ENCODE measurements around the gene F7.
"Not testable (repeated sequence)": the region's sequence is repeated elsewhere in the genome, so short reads cannot be mapped to it uniquely, and the experiment has no call there.

F7 gene

DNA sequence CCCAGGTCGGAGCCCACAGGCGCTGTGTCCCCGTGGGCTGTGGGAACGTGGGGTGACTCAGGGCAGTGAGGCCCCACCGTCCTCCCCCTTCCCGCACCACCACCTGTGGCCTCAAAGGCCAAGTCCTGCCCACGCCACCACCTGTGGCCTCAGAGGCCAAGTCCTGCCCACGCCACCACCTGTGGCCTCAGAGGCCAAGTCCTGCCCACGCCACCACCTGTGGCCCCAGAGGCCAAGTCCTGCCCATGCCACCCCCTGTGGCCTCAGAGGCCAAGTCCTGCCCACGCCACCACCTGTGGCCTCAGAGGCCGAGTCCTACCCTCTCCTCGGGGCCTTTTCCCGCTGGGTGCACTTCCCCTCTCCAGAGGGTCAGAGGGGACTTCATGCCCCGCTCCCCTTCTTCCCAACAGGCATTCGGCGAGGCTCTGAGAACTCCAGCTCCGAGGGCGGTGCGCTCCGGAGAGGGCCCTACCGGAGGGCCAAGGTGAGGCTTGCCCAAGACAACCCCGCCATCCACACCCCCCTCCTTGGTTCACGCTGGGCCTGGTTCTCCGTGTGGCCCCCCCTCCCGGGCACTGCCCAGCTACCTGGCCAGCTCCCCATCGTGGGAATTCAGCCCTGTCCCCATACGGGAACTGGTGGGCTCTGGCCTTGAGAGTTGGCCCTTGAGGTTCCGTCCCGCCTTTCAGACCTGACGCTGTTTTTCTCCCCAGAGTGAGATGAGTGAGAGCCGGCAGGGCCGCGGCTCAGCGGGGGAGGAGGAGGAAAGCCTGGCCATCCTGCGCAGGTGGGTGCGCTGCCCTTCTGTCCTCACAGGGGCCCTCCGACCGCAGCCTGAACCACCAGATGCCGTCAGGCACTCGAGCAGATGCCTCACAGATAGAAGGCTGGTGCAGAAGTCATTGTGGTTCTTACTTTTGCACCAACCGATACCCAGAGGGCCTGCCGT lies 27.4 kb upstream of the F7 start:
- Histone ChIP-seq H3K27ac (no peak overlapping the region), H3K4me3 (no peak overlapping the region)
- TF ChIP-seq, protein P1, sequence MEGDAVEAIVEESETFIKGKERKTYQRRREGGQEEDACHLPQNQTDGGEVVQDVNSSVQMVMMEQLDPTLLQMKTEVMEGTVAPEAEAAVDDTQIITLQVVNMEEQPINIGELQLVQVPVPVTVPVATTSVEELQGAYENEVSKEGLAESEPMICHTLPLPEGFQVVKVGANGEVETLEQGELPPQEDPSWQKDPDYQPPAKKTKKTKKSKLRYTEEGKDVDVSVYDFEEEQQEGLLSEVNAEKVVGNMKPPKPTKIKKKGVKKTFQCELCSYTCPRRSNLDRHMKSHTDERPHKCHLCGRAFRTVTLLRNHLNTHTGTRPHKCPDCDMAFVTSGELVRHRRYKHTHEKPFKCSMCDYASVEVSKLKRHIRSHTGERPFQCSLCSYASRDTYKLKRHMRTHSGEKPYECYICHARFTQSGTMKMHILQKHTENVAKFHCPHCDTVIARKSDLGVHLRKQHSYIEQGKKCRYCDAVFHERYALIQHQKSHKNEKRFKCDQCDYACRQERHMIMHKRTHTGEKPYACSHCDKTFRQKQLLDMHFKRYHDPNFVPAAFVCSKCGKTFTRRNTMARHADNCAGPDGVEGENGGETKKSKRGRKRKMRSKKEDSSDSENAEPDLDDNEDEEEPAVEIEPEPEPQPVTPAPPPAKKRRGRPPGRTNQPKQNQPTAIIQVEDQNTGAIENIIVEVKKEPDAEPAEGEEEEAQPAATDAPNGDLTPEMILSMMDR (IDR thresholded peaks at IDR 0.05): no peak
- no peak for DNase-seq (ENCODE audit: low spot score)

DNA sequence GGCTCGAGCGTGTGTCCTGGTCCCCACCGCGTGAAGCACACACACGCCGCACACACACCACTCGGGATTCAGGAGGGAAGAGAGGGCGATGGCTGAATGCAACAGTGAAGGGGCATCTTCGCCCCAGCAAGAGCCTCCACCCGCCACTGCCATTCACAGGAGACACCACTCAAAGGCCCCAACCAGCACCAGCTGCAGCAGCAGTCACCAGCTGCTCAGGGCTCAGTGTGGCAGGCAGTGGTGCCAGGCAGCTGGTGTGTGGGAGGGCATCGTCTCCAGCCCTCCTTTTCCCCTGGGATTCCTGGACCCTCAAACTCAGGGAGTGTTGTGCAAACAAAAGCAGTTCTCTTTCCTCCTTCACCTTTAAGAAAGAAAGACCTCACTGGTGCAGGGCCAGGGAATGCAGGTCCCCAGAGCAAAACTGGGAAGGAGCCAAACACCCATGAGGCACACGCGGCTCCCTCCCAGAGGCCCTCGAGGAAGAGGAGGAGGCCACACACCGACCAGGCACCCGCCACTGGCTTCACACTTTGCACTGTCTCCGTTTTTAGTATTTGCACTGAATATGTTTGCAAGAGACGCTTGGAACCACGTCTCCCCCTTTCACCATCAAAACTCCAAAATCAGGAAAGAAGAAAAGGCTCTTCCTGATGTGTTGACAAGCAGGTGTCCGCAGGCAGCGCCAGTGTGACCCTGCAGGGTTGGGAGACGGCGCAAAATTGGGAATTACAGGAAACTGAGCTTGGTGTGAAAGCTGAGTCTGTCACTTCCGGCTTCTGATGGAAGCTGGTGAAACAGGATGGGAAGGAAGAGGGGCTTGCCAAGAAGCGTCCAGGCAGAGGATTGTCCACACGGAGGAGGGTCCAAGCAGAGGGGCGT lies 26.4 kb upstream of the F7 start:
- Histone ChIP-seq H3K4me3 (no peak overlapping the region), H3K27ac (no peak overlapping the region)
- TF ChIP-seq, protein P1 (IDR thresholded peaks at IDR 0.05): no peak
- DNase-seq (ENCODE audit: low spot score): no peak

DNA sequence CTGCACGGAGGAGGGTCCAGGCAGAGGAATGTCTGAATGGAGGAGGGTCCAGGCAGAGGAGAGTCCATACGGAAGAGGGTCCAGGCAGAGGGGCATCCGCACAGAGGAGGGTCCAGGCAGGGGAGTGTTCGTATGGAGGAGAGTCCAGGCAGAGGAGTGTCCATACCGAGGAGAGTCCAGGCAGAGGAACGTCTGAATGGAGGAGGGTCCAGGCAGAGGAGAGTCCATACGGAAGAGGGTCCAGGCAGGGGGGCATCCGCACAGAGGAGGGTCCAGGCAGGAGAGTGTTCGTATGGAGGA lies 25.9 kb upstream of the F7 start:
- not testable (repeated sequence) for H3K27ac ChIP-seq; DNase-seq (ENCODE audit: low spot score)

DNA sequence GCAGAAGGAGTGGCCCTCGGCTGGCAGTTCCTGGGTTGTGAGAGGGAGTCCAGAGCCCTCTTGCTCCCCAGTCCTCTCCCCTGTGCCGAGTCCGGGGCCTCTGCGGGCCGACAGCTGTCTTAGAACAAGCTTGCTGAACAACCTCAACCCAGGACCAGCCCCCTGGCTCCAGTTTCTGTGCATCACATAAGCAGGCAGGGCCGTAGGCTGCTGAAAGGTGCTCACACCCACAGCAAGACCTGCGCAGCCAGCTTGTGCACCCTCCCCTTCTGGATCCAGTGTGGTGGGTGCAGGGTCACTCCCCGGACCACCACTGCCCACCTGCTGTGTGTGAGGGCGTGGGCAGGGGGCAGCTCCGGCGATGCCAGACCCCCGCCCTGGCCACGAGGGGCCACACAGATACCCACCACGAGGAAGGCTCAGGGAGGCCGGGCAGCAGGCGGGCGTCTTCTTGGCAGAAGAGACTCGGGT lies 25.2 kb upstream of the F7 start:
- TF ChIP-seq, protein P1 (IDR thresholded peaks at IDR 0.05): no peak
- Histone ChIP-seq H3K27ac (no peak overlapping the region), H3K4me3 (no peak overlapping the region)
- DNase-seq (ENCODE audit: low spot score): no peak

More for the DNA sequence above, 25.9 kb upstream of the F7 start:
- not testable (repeated sequence) for H3K4me3 ChIP-seq

DNA sequence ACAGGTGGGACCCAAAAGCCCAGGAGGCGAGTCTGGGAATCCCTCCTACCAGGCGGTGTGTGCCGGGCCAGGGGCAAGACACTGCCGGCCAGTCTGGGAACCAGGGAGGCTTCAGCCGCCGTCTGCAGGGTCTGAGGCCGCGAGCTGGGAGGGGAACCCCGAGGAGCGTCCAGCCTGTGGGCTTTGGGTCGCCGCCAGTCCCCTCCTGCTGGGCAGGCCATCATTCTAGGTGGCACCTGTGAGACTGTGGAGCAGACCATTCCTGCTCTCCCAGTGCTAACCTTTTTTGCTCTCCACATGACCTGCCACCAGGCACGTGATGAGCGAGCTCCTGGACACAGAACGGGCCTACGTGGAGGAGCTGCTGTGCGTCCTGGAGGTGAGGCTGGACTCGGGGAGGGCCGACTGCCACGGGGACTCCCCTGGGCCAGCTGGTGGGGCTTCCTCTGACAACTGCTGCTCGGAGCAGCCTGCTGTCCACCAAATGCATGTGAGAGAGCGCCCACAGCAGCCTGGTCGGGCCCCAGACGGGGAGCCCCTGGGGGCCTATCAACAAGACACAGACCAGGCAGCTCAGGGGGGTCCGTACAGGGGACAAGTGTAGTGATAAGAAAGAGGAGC lies 24.6 kb upstream of the F7 start:
- Histone ChIP-seq H3K4me3 (no peak overlapping the region), H3K27ac (no peak overlapping the region)
- TF ChIP-seq, protein P1 (IDR thresholded peaks at IDR 0.05): no peak
- DNase-seq (ENCODE audit: low spot score): no peak

DNA sequence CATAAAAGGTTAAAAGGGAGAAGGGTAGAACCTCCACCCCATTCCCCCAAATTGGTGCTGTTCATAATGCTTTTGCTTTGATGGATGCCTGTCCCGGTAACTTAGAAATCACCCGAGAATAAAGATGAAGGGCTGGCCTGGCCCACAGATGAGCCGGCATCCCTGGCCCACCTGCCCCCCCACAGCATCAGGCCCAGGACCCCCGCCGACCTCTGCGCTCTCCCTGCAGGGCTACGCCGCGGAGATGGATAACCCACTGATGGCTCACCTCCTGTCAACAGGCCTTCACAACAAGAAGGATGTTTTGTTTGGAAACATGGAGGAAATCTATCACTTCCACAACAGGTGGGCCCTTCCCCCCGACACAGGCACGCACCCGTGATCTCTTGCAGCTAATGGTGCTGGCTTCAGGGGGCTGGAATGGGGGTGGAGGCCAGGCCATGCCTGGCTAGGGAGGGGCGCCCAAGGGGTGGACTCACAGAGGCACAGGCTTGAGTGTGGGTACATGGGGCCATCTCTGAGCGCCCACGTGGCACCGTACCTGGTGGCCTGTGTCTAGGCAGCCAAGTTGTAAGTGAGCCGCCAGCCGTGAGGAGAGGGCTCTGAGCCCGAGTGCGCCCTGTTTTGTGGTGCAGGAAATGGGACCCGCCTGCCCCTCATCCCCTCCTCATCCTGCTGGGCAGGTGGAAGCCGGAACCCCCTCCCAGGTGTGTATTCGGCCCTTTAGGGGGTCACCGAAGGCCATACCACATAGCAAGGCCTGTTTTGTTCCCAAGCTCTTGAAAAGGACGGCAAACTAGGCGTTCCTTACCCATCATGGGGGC lies 23.2 kb upstream of the F7 start:
- TF ChIP-seq, protein P1 (IDR thresholded peaks at IDR 0.05): no peak
- no peak overlapping the region for H3K4me3 ChIP-seq
- no peak for DNase-seq (ENCODE audit: low spot score)
- H3K27ac ChIP-seq: no peak overlapping the region

Data from coronary artery (tissue), 2 donors.